ENCODE measurements around the gene PNPLA7. TPM values are rescaled to one million over a fixed set of nuclear protein-coding genes. Genes with fewer than 3 reads are reported as not detected.

PNPLA7 gene
- total and polyA plus RNA-seq, 11 donors: 0.78 to 10.1 (median 7.6) TPM

DNA sequence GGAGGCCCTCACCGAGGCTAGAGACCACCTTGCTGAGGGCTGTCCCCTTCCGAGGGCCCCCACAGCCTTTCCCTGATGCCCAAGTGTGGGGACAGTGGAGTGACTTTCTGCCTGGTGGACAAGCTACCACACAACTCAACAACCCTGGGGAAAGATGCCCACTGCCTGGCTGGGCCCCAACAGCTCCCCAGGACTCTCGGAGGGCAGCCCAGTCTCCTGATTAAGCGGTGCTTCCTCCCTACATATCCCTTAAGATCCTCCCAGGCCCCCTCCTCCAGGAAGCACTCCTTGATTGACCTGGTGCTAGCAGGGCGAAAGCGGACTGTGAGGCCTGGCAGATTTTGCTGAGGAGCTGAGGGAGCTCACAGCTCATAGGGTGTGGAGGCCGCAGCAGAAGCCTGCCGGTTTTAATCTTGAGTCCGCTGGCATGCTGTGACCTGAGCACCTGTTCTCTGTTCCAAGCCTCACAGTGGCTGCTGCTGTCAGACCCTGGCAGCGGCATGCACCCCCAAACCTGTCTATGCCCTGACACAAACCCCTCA is 93.3 kb downstream of the PNPLA7 start:
- DNase-seq (peak in 3 of 5 donors; percentile 7 to 50 (median 26)), ATAC-seq (no peak)
- no peak overlapping the region for H3K4me3 ChIP-seq
- no peaks in the 10 kb centered on the region for H3K9me3 ChIP-seq
- TF ChIP-seq POLR2A (IDR thresholded peaks at IDR 0.05): no peak
- TF ChIP-seq, protein P1, sequence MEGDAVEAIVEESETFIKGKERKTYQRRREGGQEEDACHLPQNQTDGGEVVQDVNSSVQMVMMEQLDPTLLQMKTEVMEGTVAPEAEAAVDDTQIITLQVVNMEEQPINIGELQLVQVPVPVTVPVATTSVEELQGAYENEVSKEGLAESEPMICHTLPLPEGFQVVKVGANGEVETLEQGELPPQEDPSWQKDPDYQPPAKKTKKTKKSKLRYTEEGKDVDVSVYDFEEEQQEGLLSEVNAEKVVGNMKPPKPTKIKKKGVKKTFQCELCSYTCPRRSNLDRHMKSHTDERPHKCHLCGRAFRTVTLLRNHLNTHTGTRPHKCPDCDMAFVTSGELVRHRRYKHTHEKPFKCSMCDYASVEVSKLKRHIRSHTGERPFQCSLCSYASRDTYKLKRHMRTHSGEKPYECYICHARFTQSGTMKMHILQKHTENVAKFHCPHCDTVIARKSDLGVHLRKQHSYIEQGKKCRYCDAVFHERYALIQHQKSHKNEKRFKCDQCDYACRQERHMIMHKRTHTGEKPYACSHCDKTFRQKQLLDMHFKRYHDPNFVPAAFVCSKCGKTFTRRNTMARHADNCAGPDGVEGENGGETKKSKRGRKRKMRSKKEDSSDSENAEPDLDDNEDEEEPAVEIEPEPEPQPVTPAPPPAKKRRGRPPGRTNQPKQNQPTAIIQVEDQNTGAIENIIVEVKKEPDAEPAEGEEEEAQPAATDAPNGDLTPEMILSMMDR (IDR thresholded peaks at IDR 0.05): no peak
- intact Hi-C loops (cut with DNase I): no loop called here
- H3K36me3 ChIP-seq: peaks cover 0 to 16% (median 3%) of the 10 kb centered on the region in 9 donors
- no peak overlapping the region for H3K27ac ChIP-seq
- H3K27me3 ChIP-seq: peaks cover 0 to 2% (median 0%) of the 10 kb centered on the region in 9 donors
- H3K4me1 ChIP-seq: peaks cover 3 to 56% (median 24%) of the 10 kb centered on the region in 12 donors
- WGBS, 4 donors: 92 to 100% (median 95%) methylated on average over 6 to 10 of the region's 10 CpGs

DNA sequence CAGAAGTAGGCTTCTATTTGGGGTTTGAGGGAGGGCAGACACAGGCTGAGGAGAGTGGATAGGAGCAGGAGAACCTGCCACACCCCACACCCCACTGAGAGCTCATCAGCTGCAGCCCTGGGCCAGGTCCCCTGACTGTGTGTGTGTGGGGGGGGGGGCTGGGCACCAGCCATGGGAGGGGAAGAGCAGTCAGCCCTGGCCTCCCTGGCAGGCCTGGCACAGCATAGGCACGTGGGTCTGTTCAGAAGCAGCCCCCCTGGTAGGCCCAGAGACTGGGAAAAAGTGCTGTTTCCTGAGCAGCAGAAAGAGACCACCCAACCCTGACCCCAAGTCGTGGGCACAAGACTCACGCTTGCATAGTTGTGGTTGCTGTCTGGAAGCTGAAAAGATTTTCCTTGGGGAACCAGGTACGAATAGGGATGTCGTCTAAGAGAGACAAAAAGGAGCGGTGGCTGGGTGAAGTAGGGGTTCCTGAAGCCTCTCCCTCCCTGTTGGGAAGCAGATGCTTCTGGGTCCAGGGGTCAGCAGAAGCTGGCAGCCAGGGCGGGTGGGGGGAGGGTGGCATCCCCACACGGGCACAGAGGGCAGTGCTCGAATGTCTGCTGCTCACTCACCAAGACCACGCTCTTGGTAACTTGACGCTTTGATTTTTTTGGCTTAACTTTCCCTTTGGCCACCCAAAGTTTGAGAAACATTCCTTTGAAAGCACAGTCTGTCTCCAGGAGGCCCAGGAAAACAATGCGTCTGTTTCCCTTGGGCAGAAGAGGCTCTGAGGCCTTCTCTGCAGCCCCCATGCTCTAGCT is 93.9 kb downstream of the PNPLA7 start:
- no peak for TF ChIP-seq POLR2A (IDR thresholded peaks at IDR 0.05)
- TF ChIP-seq, protein P1 (IDR thresholded peaks at IDR 0.05): no peak
- 88 to 94% (median 92%) methylated on average over 11 to 12 of the region's 12 CpGs for WGBS, 4 donors
- Histone ChIP-seq H3K4me1 (peaks cover 3 to 49% (median 24%) of the 10 kb centered on the region in 12 donors), H3K27ac (no peak overlapping the region), H3K36me3 (peaks cover 0 to 16% (median 3%) of the 10 kb centered on the region in 9 donors), H3K4me3 (no peak overlapping the region), H3K9me3 (no peaks in the 10 kb centered on the region), H3K27me3 (no peaks in the 10 kb centered on the region)
- intact Hi-C loops (cut with DNase I): no loop called here
- ATAC-seq (no peak), DNase-seq (peak in 2 of 5 donors; percentile 4 to 61)

DNA sequence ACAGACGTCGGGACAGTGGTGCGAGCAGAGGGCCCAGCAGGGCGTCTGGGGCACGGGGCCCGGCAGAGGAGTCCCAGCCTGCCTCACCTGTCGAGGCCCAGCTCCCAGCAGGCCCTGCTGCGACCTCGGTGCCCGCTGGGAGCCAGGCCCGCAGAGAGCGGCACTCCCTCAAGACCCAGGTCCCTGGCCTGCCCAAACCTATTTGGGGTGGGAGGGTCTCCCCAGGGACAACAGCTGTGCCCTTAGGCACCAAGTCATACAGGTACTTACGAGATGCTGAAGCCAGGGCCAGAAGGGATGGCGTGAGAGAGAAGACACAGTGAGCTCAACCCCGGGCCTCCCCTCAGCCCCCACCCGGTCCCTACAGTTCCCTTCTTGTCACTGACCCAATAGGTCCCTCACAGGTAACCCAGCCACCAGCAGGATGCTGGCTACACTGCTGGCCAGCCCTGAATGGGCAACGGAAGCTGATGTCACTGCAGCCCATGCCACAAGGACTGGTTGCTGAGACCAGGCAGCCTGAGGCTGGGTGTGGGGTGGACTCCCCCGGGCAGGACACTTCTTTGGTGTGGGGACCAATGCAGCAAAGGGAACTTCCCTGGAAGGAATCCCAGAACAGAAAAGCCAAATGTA is 94.7 kb downstream of the PNPLA7 start:
- ATAC-seq: no peak
- TF ChIP-seq, protein P1 (IDR thresholded peaks at IDR 0.05): no peak
- TF ChIP-seq POLR2A (IDR thresholded peaks at IDR 0.05): no peak
- no peaks in the 10 kb centered on the region for H3K9me3 ChIP-seq
- DNase-seq: peak in 4 of 5 donors; percentile 16 to 53 (median 25)
- peak overlapping the region in 1 of 12 donors; percentile 67 for H3K27ac ChIP-seq
- intact Hi-C loops (cut with DNase I): no loop called here
- WGBS, 4 donors: 89 to 90% (median 89%) methylated on average over 7 to 18 of the region's 18 CpGs
- H3K4me1 ChIP-seq: peaks cover 3 to 44% (median 24%) of the 10 kb centered on the region in 12 donors
- H3K36me3 ChIP-seq: peaks cover 0 to 16% (median 3%) of the 10 kb centered on the region in 9 donors
- H3K27me3 ChIP-seq: no peaks in the 10 kb centered on the region
- no peak overlapping the region for H3K4me3 ChIP-seq
